Smooth muscle cell (in vitro differentiated cells): ENCODE data around the gene ZNF678. TPM values are rescaled to one million over a fixed set of nuclear protein-coding genes. Genes with fewer than 3 reads are reported as not detected.

Experiments
- DNase-seq: peaks from one replicate; lab custom pipeline; 2025; ENCODE audit not compliant: unreplicated experiment; lab: John Stamatoyannopoulos, UW
- H2AFZ ChIP-seq: fragments of 200-600 bp; sonication (generic); 2 replicates; pipeline ENCODE4 v1.6.0; 2016; ENCODE audit warnings: antibody characterized with exemption, low read depth, mild to moderate bottlenecking
- H3F3A ChIP-seq: fragments of 200-600 bp; sonication (generic); 2 replicates; pipeline ENCODE4 v1.6.0; 2017; ENCODE audit warnings: antibody characterized with exemption, low read depth
- H3K27ac ChIP-seq: fragments of 200-600 bp; sonication (generic); 2 replicates; pipeline ENCODE4 v1.5.1; 2016; ENCODE audit warnings: low read depth, mild to moderate bottlenecking
- H3K27me3 ChIP-seq: fragments of 200-600 bp; sonication (generic); 2 replicates; pipeline ENCODE4 v1.6.1; 2016; ENCODE audit warnings: low read depth, mild to moderate bottlenecking
- H3K36me3 ChIP-seq: fragments of 200-600 bp; sonication (generic); 2 replicates; pipeline ENCODE4 v1.5.1; 2016; ENCODE audit warnings: low read depth
- H3K4me1 ChIP-seq: fragments of 200-600 bp; sonication (generic); 2 replicates; pipeline ENCODE4 v1.5.1; 2016; ENCODE audit warnings: low read depth
- H3K4me2 ChIP-seq: fragments of 200-600 bp; sonication (generic); 2 replicates; pipeline ENCODE4 v1.6.0; 2016; ENCODE audit warnings: mild to moderate bottlenecking
- H3K4me3 ChIP-seq: fragments of 200-600 bp; sonication (generic); 2 replicates; pipeline ENCODE4 v1.5.1; 2016; ENCODE audit warnings: mild to moderate bottlenecking
- H3K79me2 ChIP-seq: fragments of 200-600 bp; sonication (generic); 2 replicates; pipeline ENCODE4 v1.6.0; 2016; ENCODE audit warnings: low read depth, mild to moderate bottlenecking
- H3K9ac ChIP-seq: fragments of 200-600 bp; sonication (generic); 2 replicates; pipeline ENCODE4 v1.6.0; 2016; ENCODE audit warnings: low read depth
- H3K9me3 ChIP-seq: fragments of 200-600 bp; sonication (generic); replicated peaks from 2 replicates; pipeline ENCODE4 v1.5.1; 2016; ENCODE audit warnings: low read depth
- H4K20me1 ChIP-seq: fragments of 200-600 bp; sonication (generic); 2 replicates; pipeline ENCODE4 v1.6.0; 2016; ENCODE audit warnings: low read depth
- CTCF ChIP-seq: fragments of 200-600 bp; sonication (generic); IDR thresholded peaks from 2 replicates; pipeline ENCODE4 v1.5.1; 2017; ENCODE audit warnings: borderline replicate concordance, mild to moderate bottlenecking, antibody characterized with exemption; ENCODE audit not compliant: insufficient read depth, poor library complexity, severe bottlenecking
- WGBS: methylation state at CpG from one replicate; pipeline ENCODE4 v1.1.7; 2016; ENCODE audit warnings: low lambda C conversion rate; 5-methylcytosine and 5-hydroxymethylcytosine counted together
- polyA plus RNA-seq: library from polyadenylated mRNA; unstranded; fragments of >200 nt; fragmentation: Nextera tagmentation; extraction: Ambion mirVana; gene quantifications from 2 replicates; pipeline ENCODE4 v1.2.1, GENCODE V29; 2016
- total RNA-seq: library from RNA; depleted of rRNA; stranded (reverse); fragments of >200 nt; gene quantifications from 2 replicates; pipeline ENCODE4 v1.2.3, GENCODE V29; 2014

ZNF678 gene
- total and polyA plus RNA-seq, 2 experiments from 2014 or later = 2.1 to 8.7 TPM

- Histone ChIP-seq H4K20me1 (no peaks in the 10 kb centered on the region), H2AFZ (no peak overlapping the region), H3K4me2 (no peak overlapping the region), H3K27ac (no peak overlapping the region), H3F3A (no peaks in the 10 kb centered on the region), H3K36me3 (no peaks in the 10 kb centered on the region), H3K4me1 (no peaks in the 10 kb centered on the region), H3K79me2 (no peaks in the 10 kb centered on the region), H3K4me3 (no peak overlapping the region), H3K9ac (no peak overlapping the region), H3K27me3 (no peaks in the 10 kb centered on the region), H3K9me3 (no peaks in the 10 kb centered on the region)
- WGBS = 89% methylated on average over 14 of the region's 14 CpGs
- no peak for TF ChIP-seq CTCF
- DNase-seq = no peak
These were observed 19.9 kb upstream of the ZNF678 start for GRCh38 chr1:227543283-227544066.

- Histone ChIP-seq H3K36me3 (no peaks in the 10 kb centered on the region), H3K9ac (no peak overlapping the region), H3K27ac (no peak overlapping the region), H2AFZ (no peak overlapping the region), H3K79me2 (no peaks in the 10 kb centered on the region), H3K4me3 (no peak overlapping the region), H3F3A (no peaks in the 10 kb centered on the region), H3K27me3 (no peaks in the 10 kb centered on the region), H3K9me3 (no peaks in the 10 kb centered on the region), H3K4me2 (no peak overlapping the region), H4K20me1 (no peaks in the 10 kb centered on the region), H3K4me1 (no peaks in the 10 kb centered on the region)
- no peak for TF ChIP-seq CTCF
- 94% methylated on average over 9 of the region's 9 CpGs for WGBS
- DNase-seq = no peak
These were observed 19.0 kb upstream of the ZNF678 start for GRCh38 chr1:227544067-227545050.

GRCh38 chr1:227545361-227545760 lies 18.0 kb upstream of the ZNF678 start:
- Histone ChIP-seq H3F3A (no peaks in the 10 kb centered on the region), H3K4me3 (no peak overlapping the region), H3K4me2 (no peak overlapping the region), H3K9ac (no peak overlapping the region), H3K27me3 (no peaks in the 10 kb centered on the region), H3K27ac (no peak overlapping the region), H3K4me1 (no peaks in the 10 kb centered on the region), H3K79me2 (no peaks in the 10 kb centered on the region), H3K36me3 (no peaks in the 10 kb centered on the region), H2AFZ (no peak overlapping the region), H4K20me1 (no peaks in the 10 kb centered on the region), H3K9me3 (no peaks in the 10 kb centered on the region)
- WGBS = 95% methylated on average over 5 of the region's 5 CpGs
- DNase-seq = no peak
- no peak for TF ChIP-seq CTCF
